Temporal lobe (tissue), 1 donor: ENCODE results near the gene ADRM1. TPM values are rescaled to one million over a fixed set of nuclear protein-coding genes. Genes with fewer than 3 reads are reported as not detected.

Source experiments
- total RNA-seq: library from RNA; depleted of rRNA; stranded (reverse); fragments of >200 nt; gene quantifications from one replicate; pipeline ENCODE4 v1.2.3, GENCODE V29; 2014

The ADRM1 gene
- total RNA-seq, 1 donor from 2014 or later, result 31.2 TPM

Other genes with a start within 250 kb of the ADRM1 start
- gene TAF4, start 237.1 kb upstream of the ADRM1 start, total RNA-seq, result 8.9 TPM
- gene LSM14B, start 180.5 kb upstream of the ADRM1 start, total RNA-seq, result 58.5 TPM
- 91.0 TPM for gene PSMA7, start 159.6 kb upstream of the ADRM1 start, total RNA-seq
- 64.7 TPM for gene SS18L1, start 159.2 kb upstream of the ADRM1 start, total RNA-seq
- gene MTG2, start 120.0 kb upstream of the ADRM1 start, total RNA-seq, result 16.2 TPM
- 0.49 TPM for gene HRH3, start 82.7 kb upstream of the ADRM1 start, total RNA-seq
- gene OSBPL2, start 64.5 kb upstream of the ADRM1 start, total RNA-seq, result 32.2 TPM
- gene LAMA5, start 64.3 kb downstream of the ADRM1 start, total RNA-seq, result 13.5 TPM
- 347 TPM for gene RPS21, start 84.1 kb downstream of the ADRM1 start, total RNA-seq
- gene CABLES2, start 104.3 kb downstream of the ADRM1 start, total RNA-seq, result 3.7 TPM
- not detected for gene RBBP8NL, start 124.5 kb downstream of the ADRM1 start, total RNA-seq
- not detected for gene GATA5, start 173.0 kb downstream of the ADRM1 start, total RNA-seq